ENCODE data around the gene BEND7.

Gene BEND7

GRCh38 chr10:13496164-13496563, 32.6 kb downstream of the BEND7 start:
- no peak for TF ChIP-seq CTCF (IDR thresholded peaks at IDR 0.05; ENCODE audit: low read depth, low read length)
- no peak for DNase-seq (ENCODE audit: extremely low read depth, low read depth)

- no peak for DNase-seq (ENCODE audit: extremely low read depth, low read depth)
- no peak for TF ChIP-seq CTCF (IDR thresholded peaks at IDR 0.05; ENCODE audit: low read depth, low read length)
Observed at GRCh38 chr10:13492493-13493180, 36.2 kb downstream of the BEND7 start.

GRCh38 chr10:13491747-13492360, 37.0 kb downstream of the BEND7 start:
- TF ChIP-seq CTCF (IDR thresholded peaks at IDR 0.05; ENCODE audit: low read depth, low read length), result no peak

GRCh38 chr10:13490503-13490902, 38.3 kb downstream of the BEND7 start:
- no peak for DNase-seq (ENCODE audit: extremely low read depth, low read depth)
- no peak for TF ChIP-seq CTCF (IDR thresholded peaks at IDR 0.05; ENCODE audit: low read depth, low read length)

More at GRCh38 chr10:13491747-13492360, 37.0 kb downstream of the BEND7 start:
- DNase-seq (ENCODE audit: extremely low read depth, low read depth), result no peak

GRCh38 chr10:13489035-13489599, 39.7 kb downstream of the BEND7 start:
- TF ChIP-seq CTCF (IDR thresholded peaks at IDR 0.05; ENCODE audit: low read depth, low read length), result no peak
- no peak for DNase-seq (ENCODE audit: extremely low read depth, low read depth)

GRCh38 chr10:13485623-13486022, 43.2 kb downstream of the BEND7 start:
- peak; percentile 29 for TF ChIP-seq CTCF (IDR thresholded peaks at IDR 0.05; ENCODE audit: low read depth, low read length)
- no peak for DNase-seq (ENCODE audit: extremely low read depth, low read depth)

GRCh38 chr10:13483951-13484350, 44.9 kb downstream of the BEND7 start:
- no peak for DNase-seq (ENCODE audit: extremely low read depth, low read depth)
- TF ChIP-seq CTCF (IDR thresholded peaks at IDR 0.05; ENCODE audit: low read depth, low read length), result no peak

Measured in AG09319 (cell line).